ENCODE results near the gene OOSP4A.

GRCh38 chr11:59965424-59965823 is 1.6 kb downstream of the OOSP4A start:
- TF ChIP-seq, protein P1, sequence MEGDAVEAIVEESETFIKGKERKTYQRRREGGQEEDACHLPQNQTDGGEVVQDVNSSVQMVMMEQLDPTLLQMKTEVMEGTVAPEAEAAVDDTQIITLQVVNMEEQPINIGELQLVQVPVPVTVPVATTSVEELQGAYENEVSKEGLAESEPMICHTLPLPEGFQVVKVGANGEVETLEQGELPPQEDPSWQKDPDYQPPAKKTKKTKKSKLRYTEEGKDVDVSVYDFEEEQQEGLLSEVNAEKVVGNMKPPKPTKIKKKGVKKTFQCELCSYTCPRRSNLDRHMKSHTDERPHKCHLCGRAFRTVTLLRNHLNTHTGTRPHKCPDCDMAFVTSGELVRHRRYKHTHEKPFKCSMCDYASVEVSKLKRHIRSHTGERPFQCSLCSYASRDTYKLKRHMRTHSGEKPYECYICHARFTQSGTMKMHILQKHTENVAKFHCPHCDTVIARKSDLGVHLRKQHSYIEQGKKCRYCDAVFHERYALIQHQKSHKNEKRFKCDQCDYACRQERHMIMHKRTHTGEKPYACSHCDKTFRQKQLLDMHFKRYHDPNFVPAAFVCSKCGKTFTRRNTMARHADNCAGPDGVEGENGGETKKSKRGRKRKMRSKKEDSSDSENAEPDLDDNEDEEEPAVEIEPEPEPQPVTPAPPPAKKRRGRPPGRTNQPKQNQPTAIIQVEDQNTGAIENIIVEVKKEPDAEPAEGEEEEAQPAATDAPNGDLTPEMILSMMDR (IDR thresholded peaks at IDR 0.05): no peak
- no peak for TF ChIP-seq SIN3A (IDR thresholded peaks at IDR 0.05; ENCODE audit: borderline replicate concordance, low read depth, low read length)

Measured in SK-N-SH (cell line).